GM12872 (cell line): ENCODE results near the gene AURKB.

Experiments
- TF ChIP-seq, protein P1 (sequence below): IDR thresholded peaks from 3 replicates; pipeline ENCODE4 v1.5.1; 2011; ENCODE audit warnings: low read depth, mild to moderate bottlenecking, low read length, moderate library complexity; ENCODE audit not compliant: insufficient read depth

Gene AURKB

DNA sequence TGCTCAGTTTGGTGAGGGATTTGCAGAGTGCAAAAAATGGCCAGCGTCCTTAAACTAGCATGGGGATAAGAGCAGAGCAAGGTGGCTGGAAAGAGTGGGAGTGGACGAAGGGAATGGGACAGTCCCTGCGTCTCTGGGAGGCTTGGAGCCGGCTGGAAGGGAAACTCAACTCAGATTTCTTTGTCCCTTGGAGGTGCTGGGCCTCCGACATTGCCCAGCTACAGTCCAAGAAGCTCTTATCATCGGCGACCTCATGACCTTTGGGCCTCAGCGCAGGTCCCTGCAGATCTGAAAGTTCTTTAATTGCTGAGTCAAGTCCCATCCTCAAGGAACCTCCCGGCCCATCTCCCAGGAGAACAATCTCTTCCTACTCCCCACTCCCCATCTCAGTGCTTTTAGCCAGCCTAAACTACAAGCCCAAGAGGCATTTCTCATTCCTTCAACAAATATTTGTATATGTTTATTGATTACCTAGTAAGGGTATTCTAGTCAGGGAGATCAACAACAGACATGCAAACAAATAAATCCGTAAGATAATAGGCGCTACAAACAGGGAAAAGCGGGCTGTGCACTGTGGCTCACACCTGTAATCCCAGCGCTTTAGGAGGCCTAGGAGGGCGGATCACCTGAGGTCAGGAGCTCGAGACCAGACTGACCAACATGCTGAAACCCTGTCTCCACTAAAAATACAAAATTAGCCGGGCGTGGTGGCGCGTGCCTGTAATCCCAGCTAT is 33.2 kb downstream of the AURKB start:
- TF ChIP-seq, protein P1, sequence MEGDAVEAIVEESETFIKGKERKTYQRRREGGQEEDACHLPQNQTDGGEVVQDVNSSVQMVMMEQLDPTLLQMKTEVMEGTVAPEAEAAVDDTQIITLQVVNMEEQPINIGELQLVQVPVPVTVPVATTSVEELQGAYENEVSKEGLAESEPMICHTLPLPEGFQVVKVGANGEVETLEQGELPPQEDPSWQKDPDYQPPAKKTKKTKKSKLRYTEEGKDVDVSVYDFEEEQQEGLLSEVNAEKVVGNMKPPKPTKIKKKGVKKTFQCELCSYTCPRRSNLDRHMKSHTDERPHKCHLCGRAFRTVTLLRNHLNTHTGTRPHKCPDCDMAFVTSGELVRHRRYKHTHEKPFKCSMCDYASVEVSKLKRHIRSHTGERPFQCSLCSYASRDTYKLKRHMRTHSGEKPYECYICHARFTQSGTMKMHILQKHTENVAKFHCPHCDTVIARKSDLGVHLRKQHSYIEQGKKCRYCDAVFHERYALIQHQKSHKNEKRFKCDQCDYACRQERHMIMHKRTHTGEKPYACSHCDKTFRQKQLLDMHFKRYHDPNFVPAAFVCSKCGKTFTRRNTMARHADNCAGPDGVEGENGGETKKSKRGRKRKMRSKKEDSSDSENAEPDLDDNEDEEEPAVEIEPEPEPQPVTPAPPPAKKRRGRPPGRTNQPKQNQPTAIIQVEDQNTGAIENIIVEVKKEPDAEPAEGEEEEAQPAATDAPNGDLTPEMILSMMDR, result no peak

DNA sequence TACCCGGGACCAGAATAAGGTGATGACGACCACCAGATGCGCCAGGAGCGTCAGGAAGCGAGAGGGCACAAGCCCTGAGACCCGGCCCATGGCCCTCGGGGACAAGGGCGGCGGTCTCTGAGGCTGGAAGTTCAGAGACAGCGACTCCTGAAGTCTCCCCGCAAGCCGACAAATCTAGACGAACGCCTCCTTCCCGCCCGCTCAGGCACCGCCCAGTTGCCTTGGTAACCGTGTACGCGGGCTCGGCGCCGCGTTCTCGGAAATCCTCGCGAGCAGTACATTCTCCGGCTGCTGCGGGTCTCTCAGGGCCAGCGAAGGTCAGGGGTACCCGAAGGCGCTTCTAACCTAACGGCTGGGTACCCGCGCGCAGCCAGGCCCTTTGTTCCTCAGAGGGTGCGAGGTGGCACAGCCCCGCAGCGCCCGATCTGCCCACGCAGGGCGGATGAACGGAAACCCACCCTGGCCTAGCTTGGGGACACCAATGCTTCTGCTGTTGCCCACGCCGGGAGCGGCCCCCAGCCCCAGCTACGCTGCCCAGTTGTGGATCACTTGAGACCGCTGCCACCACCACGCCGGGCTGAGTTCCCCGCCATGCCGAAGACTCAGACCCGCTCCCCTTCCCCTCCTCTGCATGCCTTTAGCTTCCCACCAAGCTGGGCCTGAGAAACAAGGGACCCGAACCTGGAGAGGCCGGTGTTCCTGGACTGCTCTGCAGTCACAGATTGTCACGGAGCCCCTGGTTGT is 34.0 kb downstream of the AURKB start, which contains the start of gene TMEM107:
Gene TMEM107, minus strand, starts transcription at position 184 of the 744 bp plus-strand sequence. Its CDS starts 94 bp downstream, at position 90.
- TF ChIP-seq, protein P1, result no peak

DNA sequence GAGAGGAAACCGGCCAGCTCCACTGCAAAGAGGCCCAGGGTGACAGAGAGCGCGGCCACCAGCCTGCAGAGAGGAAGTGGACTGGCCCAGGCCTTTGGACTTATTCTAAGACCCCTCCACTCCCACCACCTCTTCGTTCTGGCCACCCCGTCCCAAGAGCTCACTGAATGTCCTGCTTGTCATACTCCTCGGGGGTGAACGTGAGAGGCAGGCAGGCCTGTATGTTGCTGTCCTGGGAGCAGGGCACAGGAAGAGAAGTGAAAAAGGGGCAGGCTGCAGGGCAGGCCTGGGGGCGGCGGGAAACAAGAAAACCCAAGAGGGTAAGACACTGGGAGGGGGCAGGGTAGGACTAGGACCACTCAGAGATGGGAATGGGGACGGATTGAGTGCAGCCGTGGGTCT is 34.6 kb downstream of the AURKB start:
- TF ChIP-seq, protein P1, result no peak

DNA sequence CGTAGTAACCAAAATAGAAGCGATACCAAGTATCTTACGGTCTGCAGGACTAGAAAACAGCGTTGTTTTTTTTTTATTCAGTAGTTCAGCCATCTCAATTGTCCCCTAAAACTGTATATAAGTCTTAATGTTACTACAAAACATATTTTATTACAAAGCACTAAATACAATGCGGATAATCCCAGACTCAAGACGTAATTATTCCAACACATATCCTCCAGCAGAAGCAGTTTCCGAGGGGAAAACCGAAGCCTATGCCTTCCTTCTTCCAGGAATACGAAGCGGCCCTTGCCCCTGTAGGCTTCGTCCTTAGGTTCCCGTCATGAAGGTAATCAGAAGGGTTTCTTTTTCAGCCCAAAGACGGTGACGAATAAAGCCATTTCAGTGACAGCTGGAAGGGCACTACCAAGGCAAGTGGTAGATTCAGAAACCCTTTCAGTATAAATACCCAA is 36.5 kb downstream of the AURKB start:
- TF ChIP-seq, protein P1, result no peak

DNA sequence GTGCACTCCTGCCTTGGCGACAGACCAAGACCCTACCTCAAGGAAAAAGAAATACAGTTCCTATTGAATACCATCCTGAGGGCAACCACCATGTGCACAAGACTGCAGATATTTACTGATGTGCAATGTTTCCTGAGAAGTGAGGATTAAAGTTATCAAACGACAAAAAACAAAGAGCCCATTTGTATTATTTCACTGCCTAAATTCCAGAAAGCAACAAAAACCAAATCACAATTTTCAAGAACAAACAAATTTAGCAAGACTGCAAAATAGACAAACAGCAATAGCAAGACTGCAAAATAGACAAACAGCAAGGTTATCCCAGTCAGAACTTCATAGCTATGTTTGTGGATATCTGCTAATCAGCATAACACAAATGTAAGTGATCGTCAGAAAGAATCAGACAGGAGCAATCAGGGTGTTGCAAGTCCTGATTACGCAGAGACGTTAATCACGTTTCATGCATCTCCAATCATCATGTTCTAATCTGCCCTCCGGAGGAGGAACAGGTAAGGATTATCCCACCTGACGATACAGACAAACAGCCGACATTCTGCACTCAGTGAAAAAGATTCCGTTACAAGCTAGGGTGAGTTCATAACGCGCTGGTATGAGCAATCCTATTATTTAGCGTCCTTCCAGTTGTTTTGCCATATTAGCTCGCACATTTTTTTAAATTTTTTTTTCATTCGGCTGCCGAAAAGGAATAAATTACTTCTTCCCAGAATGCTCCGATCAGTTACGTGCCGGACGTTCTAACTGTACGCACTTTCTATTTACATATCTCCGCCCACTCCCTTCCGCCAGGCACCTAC is 37.1 kb downstream of the AURKB start:
- TF ChIP-seq, protein P1, result no peak

DNA sequence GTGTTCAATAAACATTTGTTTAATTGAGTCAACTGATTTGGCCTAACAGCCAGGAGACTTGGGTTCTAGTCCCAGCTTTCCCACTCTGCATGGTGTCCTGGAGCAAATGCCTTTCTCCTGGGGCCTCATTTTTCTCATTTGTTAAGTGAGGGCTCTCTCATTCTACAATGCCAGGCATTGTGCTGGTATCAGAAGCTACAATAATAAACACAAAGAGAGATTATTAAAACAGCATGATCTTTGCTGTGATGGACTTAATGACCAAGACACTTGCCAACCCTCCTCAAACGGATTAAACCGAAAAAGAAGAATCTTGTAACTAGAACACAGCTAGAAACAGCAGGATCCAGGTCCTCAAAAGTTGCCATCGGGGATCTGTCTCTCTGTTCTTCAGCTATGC is 42.8 kb downstream of the AURKB start:
- TF ChIP-seq, protein P1, result no peak

DNA sequence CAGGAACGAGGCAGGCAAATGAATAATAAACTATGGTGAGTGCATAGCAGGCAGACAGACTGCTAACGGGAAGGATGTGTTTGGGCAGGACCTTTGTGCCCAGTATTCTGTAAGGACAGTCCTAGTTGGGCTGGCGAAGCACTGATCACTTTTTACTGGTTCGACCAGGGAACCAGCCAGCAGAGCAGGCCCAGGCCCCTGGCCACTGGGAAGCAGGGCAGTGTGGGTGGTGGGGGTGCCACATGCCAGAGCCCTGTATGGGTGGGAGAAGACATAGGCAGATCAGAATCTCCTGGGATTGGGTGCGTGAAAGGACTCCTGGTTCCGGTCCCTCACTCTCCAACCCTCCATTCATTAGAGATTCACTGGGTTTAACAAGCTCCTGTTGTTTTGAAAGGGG is 43.6 kb downstream of the AURKB start:
- TF ChIP-seq, protein P1, result no peak
